Suprapubic skin (tissue), 3 donors: ENCODE measurements around the gene EIF2AK2.

ENCODE experiments used
- CTCF ChIP-seq, 2 donors: fragments of 200-600 bp in 1 of 2; fragments of 450-650 bp in 1 of 2; sonication (generic) in 1 of 2; IDR thresholded peaks; one replicate each; pipeline ENCODE4 v1.5.1; 2016 to 2019; ENCODE audit warnings: antibody characterized with exemption in 2 of 2, mild to moderate bottlenecking in 1 of 2, moderate library complexity in 1 of 2
- POLR2A ChIP-seq, 2 donors: fragments of 450-650 bp; IDR thresholded peaks; one replicate each; pipeline ENCODE4 v1.6.1; 2017; ENCODE audit warnings: antibody characterized with exemption in 2 of 2, mild to moderate bottlenecking in 2 of 2, moderate library complexity in 2 of 2

- TF ChIP-seq POLR2A (IDR thresholded peaks at IDR 0.05) (no peak), CTCF (IDR thresholded peaks at IDR 0.05) (no peak)
These were observed 76.5 kb downstream of the EIF2AK2 start for GRCh38 chr2:37080266-37080665.
